Ishikawa (cell line): Measurements from ENCODE around the gene PLS1.

Source experiments
- CEBPB ChIP-seq: IDR thresholded peaks from 2 replicates; pipeline ENCODE4 v1.6.1; 2012
- EP300 ChIP-seq: IDR thresholded peaks from 2 replicates; pipeline ENCODE4 v1.6.1; 2012; ENCODE audit warnings: borderline replicate concordance
- RAD21 ChIP-seq: IDR thresholded peaks from 2 replicates; pipeline ENCODE4 v1.6.1; 2012; ENCODE audit warnings: low read depth
- TEAD4 ChIP-seq: IDR thresholded peaks from 2 replicates; pipeline ENCODE4 v1.6.1; 2012
- YY1 ChIP-seq: IDR thresholded peaks from 2 replicates; pipeline ENCODE4 v1.6.1; 2012; ENCODE audit warnings: low read depth
- TF ChIP-seq, protein P1 (sequence below): IDR thresholded peaks from 2 replicates; pipeline ENCODE4 v1.6.1; 2012; ENCODE audit warnings: low read depth, mild to moderate bottlenecking
- TF ChIP-seq, protein P2 (sequence below): IDR thresholded peaks from 2 replicates; pipeline ENCODE4 v1.6.1; 2012
- TF ChIP-seq, protein P3 (sequence below): IDR thresholded peaks from 2 replicates; pipeline ENCODE4 v1.6.1; 2012

DNA sequence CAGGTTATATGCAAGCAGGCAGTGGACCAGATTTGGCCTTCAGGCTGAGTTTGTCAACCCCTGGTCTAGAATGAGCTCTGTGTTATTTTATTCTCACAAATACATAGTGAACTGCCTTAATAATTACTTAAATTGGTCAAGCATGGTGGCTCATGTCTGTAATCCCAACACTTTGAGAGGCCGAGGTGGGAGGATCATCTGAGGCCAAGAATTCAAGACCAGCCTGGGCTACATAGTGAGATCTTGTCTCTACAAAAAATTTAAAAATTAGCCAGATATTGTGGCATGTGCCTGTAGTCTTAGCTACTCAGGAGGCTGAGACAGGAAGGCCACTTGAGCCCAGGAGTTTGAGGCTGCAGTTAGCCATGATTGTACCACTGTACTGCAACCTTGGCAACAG, 15.0 kb downstream of the PLS1 start:
- TF ChIP-seq RAD21 (no peak), EP300 (no peak), YY1 (no peak), TEAD4 (no peak), CEBPB (no peak)
- TF ChIP-seq, protein P1, sequence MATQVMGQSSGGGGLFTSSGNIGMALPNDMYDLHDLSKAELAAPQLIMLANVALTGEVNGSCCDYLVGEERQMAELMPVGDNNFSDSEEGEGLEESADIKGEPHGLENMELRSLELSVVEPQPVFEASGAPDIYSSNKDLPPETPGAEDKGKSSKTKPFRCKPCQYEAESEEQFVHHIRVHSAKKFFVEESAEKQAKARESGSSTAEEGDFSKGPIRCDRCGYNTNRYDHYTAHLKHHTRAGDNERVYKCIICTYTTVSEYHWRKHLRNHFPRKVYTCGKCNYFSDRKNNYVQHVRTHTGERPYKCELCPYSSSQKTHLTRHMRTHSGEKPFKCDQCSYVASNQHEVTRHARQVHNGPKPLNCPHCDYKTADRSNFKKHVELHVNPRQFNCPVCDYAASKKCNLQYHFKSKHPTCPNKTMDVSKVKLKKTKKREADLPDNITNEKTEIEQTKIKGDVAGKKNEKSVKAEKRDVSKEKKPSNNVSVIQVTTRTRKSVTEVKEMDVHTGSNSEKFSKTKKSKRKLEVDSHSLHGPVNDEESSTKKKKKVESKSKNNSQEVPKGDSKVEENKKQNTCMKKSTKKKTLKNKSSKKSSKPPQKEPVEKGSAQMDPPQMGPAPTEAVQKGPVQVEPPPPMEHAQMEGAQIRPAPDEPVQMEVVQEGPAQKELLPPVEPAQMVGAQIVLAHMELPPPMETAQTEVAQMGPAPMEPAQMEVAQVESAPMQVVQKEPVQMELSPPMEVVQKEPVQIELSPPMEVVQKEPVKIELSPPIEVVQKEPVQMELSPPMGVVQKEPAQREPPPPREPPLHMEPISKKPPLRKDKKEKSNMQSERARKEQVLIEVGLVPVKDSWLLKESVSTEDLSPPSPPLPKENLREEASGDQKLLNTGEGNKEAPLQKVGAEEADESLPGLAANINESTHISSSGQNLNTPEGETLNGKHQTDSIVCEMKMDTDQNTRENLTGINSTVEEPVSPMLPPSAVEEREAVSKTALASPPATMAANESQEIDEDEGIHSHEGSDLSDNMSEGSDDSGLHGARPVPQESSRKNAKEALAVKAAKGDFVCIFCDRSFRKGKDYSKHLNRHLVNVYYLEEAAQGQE = no peak
- TF ChIP-seq, protein P2, sequence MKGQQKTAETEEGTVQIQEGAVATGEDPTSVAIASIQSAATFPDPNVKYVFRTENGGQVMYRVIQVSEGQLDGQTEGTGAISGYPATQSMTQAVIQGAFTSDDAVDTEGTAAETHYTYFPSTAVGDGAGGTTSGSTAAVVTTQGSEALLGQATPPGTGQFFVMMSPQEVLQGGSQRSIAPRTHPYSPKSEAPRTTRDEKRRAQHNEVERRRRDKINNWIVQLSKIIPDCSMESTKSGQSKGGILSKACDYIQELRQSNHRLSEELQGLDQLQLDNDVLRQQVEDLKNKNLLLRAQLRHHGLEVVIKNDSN = no peak
- TF ChIP-seq, protein P3, sequence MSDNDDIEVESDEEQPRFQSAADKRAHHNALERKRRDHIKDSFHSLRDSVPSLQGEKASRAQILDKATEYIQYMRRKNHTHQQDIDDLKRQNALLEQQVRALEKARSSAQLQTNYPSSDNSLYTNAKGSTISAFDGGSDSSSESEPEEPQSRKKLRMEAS = no peak
